Effector CD4-positive, alpha-beta T cell (primary cell): ENCODE measurements around the gene REG1A.

ENCODE experiments used
- DNase-seq: peaks from one replicate; pipeline ENCODE4 v3.0.0-alpha.2; 2020

The REG1A gene

DNA sequence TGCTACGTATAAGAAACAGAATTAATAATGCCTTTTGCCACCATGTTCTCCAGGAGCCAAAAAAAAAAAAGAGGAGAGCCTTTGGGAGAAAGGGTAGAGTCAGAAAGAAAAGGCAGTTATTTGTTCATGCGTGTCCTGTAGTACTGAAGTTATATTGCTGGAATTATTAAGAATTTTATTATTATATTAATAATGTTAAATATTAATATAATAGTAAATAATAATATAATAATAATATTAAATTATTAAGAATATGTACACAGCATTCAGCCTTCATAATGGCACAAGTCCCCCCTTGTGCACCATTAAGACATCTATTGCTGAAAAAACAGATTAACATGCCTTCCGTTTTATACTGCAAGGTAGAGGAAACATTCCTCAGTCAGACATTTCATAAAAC is 8.1 kb downstream of the REG1A start:
- no peak for DNase-seq

DNA sequence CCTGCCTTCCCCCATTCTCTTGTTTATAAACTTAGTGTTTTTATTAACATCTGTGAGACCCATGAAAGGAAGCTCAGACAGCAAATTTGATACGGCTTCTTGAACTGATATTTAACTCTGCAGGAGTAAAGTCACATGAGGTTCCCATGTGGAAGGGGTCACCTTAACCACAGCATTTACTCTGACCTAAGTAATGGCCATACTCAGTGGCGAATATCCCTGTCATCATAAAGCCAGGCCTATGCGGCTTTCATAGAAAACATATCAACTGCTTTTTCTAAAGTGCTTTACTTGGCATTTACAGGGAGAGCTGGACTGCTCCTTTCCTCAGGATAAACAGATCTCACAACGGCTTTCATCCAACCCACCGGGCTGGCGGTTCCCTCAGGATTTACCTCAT is 9.0 kb downstream of the REG1A start:
- no peak for DNase-seq

DNA sequence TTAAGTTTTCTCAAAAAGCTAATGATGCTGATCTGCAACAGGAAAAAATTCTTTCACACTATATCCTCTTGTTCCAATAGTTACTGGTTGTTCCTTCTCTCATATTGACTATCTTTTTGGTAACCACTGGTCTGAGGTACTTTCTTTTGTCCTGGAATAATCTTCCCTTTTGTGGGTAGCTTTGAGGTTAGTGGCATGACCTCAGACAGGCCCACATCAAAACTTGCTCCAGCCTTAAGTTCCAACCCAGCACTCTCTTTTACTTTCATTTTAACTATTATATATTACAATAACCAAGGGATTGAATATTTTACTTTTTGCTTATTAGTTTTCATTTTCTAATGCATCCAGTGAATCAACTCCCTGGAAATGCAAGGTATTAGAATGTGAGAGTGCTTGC is 9.5 kb downstream of the REG1A start:
- no peak for DNase-seq

DNA sequence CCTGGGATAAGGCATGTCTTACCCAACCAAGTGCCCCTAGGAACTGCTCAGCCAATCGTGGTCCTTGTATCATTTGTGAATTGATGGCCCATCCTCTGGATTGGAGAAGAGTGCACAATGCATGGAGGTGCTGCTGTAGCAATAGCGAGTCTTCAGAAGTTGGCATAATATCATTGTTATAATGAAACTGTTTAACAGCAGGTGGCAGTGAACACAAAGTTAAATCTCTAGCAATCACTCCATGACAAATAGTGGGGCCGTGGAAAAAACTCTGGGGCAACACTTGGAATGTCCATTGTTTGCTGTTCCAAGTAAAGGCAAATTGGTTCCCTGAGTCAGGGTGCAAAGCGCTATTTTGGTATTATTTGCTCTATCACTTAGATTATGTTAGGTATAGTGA is 11.4 kb downstream of the REG1A start:
- no peak for DNase-seq

DNA sequence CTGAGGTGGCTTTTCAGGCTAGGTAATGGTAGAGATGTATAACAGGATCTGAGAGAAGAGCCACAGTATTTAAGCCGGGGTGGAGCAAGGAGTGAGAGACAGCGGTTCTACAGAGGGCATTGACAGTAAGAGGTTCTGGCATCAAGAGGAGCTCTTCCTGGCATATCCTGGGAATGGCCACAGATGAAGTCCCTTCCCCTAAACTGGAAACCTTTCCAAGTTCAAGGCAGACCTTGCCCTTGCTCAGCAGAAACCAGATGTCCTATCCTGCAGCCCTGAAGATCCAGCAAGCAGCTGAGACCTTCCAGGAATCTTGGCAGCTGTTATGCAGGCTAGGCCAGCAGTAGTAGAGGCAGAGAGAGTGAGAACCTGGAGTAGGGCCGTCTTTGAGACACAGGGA is 18.1 kb downstream of the REG1A start:
- DNase-seq, result no peak

DNA sequence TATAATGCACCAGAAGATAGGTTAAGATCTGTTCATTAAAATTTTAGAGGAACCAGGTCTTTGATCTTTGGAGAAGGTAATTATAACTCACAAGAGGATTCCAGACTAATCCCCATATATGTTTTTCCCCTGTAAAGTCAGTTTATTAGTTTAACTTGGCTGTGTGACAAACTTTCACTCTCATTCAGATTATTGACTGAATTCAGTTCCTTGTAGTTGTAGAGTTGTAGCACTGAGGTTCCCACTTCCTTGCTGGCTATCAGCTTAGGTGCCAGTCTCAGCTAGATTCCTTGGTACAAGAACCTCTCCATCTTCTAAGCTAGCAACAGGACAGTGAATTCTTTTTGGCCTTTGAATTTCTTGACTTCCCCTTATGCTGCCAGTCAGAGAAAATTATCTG is 19.1 kb downstream of the REG1A start:
- no peak for DNase-seq

DNA sequence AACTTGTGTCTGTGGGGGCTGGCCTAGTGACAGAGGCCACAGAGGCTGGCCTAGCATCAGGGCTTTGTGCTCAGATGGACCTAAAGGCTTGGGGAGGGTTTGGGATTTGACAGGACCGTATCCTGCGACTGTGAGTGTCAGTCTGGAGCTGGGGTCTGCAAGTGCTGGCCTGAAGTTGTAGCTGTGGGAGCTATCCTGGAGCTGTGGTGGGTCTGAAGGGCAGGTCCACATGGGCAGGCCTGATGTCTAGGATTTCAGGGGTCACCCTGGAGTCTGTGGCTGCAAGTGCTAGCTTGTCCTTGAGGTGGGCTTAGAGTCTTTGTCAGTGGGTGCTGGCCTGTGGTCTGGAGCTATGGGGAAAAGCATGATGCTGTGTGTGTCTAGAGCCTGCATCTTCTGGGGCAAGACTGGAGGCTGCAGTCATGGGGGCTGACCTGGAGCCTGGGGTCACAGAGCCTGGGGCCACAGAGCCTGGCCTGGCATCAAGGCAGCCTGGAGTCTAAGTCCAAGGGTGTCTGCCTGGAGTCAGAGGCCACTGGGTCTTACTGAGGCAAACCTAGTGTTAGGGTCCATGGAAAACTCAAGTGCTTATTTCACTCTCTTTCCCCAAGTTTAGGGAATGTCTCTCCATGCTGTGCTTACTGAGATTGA is 35.7 kb downstream of the REG1A start:
- no peak for DNase-seq

DNA sequence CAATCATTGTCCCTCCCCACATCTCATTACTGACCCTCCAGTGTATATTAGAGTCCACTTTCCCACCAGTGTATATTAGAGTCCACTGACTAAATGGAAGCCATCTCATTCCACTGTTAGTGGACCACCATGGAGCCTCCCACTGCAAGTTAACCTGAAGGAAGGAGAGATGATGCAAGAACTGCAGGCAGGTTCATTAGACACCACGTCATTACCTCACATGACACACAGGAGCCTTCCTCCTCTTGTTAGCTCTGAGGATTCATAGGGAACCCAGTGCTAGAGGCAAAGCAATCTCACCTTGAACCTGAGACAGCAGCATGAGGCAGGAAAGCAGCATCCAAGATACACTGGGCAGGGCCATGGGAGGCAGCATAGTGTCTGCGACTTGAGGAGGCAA is 38.7 kb downstream of the REG1A start:
- no peak for DNase-seq

DNA sequence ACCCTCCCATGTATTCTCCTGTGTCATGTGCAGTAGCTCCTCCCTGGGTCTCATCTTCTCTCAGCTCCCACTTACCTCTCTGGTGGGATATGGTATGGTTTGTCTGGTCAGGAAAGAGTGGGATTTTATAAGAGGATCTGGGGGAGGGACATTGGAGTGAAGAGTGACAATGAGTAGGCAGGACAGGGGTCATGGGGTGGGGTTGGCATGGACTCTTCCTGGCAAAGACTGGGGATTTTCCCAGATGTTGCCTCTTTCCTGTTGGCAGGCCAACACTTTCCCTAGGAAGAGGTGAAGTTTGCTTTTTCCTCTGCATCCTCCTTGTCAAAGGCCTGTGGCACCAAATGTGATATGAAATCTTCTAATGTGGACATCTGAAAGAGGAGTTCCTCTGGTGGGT is 39.4 kb downstream of the REG1A start, which contains the start of gene REG3A:
TSS of gene REG3A (minus strand) at position 101 of the 400 bp plus-strand sequence. CDS start 348 bp downstream, outside the sequence.
- DNase-seq, result no peak

DNA sequence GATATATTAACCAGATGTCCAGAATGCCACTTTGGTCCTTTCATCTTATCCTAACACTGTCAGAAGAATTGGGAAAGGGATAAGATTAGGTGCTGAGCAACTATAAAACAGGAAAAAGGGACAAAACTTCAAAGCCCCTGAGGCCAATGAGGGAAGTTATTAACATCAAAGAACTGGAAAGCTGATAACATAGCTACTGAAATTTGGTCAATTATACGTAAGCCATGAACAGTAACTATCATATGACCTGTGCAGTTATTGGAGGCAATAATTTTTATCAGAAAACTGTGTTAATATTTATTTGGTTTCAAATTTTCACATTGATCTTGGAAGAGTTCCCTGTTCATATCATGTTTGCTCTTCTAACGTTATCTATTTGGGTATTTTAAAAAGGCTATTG is 41.8 kb downstream of the REG1A start:
- no peak for DNase-seq

DNA sequence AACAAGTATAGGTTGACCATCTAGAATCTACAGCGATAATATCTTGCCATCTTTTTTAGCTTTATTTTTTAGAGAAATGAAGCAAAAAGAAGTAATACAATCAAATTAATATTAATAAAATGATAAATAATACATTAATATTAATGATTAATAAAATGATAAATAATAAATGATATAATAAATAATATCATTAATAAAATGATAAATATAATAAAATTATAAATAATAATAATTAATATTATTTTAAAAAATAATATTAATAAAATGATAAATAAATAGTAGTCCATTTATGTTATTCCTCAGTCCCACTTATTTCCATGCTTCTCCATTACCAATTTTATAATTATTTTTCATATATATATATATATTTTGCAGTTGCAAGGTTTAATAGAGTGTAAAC is 42.5 kb downstream of the REG1A start:
- DNase-seq, result no peak

DNA sequence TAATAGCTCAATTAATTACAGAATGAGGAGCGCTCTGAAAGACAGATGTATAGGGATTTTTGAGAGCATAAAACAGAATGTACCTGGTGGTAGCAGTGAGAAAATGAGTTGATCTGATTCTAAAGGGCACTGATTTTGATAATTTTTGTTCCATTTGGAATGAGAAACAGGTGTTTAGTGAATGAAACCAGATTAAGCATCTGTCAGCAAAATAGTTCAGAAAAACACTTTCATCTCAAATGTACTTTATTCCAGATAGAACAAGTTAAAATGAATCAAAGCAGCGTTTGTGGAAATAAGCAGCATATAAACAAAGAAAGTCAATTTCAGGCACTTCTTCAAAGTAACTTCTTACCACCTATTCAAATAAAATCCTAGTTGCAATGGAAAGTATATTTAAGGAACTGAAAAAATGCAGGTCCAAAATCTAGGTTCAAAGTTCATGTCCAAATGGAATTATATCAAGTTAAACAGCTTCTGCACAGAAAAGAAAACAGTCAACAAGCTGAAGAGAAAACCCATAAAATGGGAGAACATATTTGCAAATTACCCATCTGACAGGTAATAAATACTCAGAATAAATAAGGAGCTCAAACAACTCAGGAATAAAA is 51.2 kb downstream of the REG1A start:
- DNase-seq, result no peak
